ENCODE results near the gene CCDC90B.

CCDC90B gene

DNA sequence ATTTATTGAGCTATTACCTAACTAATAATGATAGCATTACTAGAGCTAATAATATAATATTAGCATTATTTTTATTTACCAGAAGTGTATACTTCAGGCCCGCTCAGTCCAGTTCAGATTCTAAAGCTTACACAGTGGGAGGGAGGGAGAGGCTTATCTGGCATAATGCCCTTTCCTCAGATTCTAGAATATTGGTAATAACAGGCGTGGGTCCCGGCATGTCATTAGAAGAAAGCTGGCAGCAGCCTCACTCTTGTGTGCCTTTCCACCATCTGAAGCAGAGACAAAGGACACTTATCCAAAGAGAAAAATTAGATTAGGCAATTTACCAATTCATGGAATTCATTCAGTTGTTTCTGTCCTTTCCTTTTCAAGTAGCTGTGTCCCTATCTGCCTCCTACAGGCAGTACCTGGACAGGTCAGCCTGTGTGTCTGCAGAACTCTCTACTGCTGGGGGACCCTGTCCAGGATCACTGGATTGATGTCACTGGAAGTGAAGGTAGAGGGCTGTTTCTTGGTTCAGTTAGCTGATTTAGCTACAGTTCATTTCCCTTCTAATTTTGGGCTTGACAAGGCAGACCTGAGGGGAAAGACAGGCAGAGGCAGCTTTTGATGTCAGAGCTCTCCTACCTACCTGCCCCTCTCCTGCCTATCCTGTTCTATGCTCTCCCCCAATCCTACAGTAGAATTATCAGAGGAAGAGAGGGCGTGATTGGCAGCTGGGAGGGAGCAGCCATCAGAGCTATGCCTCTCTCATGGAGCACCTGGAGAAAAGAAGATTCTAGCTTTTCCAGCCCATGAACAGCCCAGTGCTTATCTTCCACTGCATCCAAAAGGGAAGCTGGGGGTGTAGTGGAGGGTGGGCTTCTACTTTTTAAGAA lies 20.3 kb upstream of the CCDC90B start:
- no peak for DNase-seq (ENCODE audit: low read depth, low spot score)
- TF ChIP-seq, protein P1, sequence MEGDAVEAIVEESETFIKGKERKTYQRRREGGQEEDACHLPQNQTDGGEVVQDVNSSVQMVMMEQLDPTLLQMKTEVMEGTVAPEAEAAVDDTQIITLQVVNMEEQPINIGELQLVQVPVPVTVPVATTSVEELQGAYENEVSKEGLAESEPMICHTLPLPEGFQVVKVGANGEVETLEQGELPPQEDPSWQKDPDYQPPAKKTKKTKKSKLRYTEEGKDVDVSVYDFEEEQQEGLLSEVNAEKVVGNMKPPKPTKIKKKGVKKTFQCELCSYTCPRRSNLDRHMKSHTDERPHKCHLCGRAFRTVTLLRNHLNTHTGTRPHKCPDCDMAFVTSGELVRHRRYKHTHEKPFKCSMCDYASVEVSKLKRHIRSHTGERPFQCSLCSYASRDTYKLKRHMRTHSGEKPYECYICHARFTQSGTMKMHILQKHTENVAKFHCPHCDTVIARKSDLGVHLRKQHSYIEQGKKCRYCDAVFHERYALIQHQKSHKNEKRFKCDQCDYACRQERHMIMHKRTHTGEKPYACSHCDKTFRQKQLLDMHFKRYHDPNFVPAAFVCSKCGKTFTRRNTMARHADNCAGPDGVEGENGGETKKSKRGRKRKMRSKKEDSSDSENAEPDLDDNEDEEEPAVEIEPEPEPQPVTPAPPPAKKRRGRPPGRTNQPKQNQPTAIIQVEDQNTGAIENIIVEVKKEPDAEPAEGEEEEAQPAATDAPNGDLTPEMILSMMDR (IDR thresholded peaks at IDR 0.05; ENCODE audit: low read depth, low read length): no peak
- no peak overlapping the region for H3K4me3 ChIP-seq (ENCODE audit: low read depth, low read length)
- in situ Hi-C loops (cut with HindIII; ENCODE audit: low sequenced_read_pairs): no loop called here

DNA sequence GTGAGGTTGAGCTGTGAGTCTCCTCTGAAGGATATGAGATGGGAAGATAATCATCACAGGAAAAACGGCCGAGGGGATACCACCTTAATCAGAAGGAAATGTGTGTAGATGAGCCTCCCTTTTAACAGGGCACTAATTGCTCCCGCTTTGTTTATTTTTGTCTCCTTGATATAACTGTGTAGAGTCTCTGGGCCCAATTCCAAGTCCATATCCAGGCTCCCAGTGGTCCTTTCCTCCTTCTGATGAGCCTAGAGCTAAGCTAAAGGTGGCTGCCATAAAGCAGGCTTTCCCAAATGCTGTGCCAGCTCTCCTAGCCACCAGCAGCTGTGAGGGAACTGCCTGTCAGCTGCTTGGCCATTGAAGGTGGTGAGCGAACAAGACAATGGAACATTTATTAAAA lies 17.1 kb upstream of the CCDC90B start:
- in situ Hi-C loops (cut with HindIII; ENCODE audit: low sequenced_read_pairs): no loop called here
- no peak overlapping the region for H3K4me3 ChIP-seq (ENCODE audit: low read depth, low read length)
- DNase-seq (ENCODE audit: low read depth, low spot score): no peak
- TF ChIP-seq, protein P1 (IDR thresholded peaks at IDR 0.05; ENCODE audit: low read depth, low read length): no peak

DNA sequence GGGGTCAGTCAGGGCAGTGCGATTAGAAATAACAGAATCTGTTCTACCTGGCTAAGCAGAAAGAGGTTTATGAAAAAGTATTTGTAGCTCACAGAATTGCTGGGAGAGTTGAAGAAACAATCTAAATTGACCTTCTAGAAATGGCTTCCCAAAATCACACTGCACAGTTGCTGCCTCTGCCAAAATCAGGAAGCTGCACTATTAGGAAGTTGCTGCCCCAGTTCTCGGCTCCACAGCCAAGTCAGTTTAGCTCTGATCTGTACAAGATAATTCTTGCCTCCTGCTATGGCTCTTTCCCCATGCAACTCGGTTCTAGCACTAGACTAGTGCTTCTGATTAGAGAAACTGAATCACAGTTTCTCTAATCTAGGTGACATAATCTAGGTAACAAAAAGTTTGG lies 16.0 kb upstream of the CCDC90B start:
- TF ChIP-seq, protein P1 (IDR thresholded peaks at IDR 0.05; ENCODE audit: low read depth, low read length): no peak
- in situ Hi-C loops (cut with HindIII; ENCODE audit: low sequenced_read_pairs): no loop called here
- no peak for DNase-seq (ENCODE audit: low read depth, low spot score)
- H3K4me3 ChIP-seq (ENCODE audit: low read depth, low read length): no peak overlapping the region

DNA sequence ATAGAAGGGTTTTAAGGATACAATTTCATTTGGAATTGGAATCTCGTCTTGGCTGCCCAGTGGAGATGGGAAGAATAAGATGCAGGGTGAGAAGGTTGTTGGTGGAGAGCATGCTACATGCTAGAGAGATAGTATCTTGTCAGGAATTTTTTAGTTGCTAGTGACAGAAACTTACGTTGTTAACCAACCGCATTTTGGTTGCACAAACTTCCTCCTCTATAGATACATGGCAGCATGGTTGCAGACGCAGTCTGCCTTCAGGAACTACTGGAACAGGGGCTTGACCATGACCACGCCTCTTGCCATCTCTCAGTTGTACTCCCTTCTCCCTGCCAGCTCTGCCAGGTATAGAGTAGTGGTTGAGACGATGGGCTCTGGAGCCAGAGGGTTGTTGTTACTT lies 13.5 kb upstream of the CCDC90B start:
- no peak for DNase-seq (ENCODE audit: low read depth, low spot score)
- no peak overlapping the region for H3K4me3 ChIP-seq (ENCODE audit: low read depth, low read length)
- in situ Hi-C loops (cut with HindIII; ENCODE audit: low sequenced_read_pairs): no loop called here
- TF ChIP-seq, protein P1 (IDR thresholded peaks at IDR 0.05; ENCODE audit: low read depth, low read length): no peak

DNA sequence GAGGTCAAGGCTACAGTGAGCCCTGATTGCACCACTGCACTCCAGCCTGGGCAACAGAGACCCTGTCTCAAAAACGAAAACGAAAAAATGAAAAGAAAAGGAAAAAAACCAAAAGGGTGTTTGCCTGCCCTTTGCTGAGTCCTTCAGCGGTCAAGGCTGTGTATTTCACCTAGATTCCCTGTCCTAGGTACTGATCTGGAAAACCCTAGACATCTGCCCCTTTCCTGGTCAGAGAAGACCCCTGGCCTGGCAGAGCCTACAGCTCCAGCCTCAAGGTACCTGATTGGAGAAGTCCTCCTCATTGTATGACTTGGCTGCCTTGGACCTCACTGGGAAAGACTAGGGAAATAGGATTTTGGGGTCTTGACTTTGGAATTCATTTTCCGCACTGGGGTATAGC lies 8.0 kb upstream of the CCDC90B start:
- DNase-seq (ENCODE audit: low read depth, low spot score): no peak
- H3K4me3 ChIP-seq (ENCODE audit: low read depth, low read length): no peak overlapping the region
- in situ Hi-C loops (cut with HindIII; ENCODE audit: low sequenced_read_pairs): no loop called here
- TF ChIP-seq, protein P1 (IDR thresholded peaks at IDR 0.05; ENCODE audit: low read depth, low read length): no peak

DNA sequence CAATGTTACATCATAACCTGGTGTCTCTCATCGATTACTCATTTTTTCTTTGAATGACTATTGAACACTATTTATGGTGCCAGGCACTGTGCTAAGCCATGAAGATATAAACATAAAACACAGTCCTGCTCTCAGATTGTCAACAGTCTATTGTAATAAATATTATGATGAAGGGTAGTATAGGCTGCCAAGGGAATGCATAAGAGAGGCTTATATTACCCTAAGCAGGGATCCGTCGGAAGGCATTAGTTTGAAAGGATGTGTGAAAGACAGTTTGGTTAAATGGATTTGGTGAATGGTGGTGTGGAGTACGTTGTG lies 7.2 kb upstream of the CCDC90B start:
- no peak for DNase-seq (ENCODE audit: low read depth, low spot score)
- in situ Hi-C loops (cut with HindIII; ENCODE audit: low sequenced_read_pairs): no loop called here
- TF ChIP-seq, protein P1 (IDR thresholded peaks at IDR 0.05; ENCODE audit: low read depth, low read length): no peak
- H3K4me3 ChIP-seq (ENCODE audit: low read depth, low read length): no peak overlapping the region
